HG02678 (cell line): Measurements from ENCODE around the gene TBKBP1.
A peak's percentile ranks its signal among the peaks of the same experiment; 100 is the strongest.

Experiments used
- ATAC-seq: cut with Tn5 transposase; IDR thresholded peaks from one replicate; pipeline ENCODE4 v1.9.1; 2021; ENCODE audit warnings: mild to moderate bottlenecking, moderate library complexity; ENCODE audit not compliant: unreplicated experiment

Gene TBKBP1

GRCh38 chr17:47693731-47694580 lies at the start of gene TBKBP1:
Gene TBKBP1, plus strand, starts transcription at chr17:47694161. Its CDS starts 1,952 bp downstream, at chr17:47696113.
- ATAC-seq: no peak

GRCh38 chr17:47644324-47644723 lies 49.6 kb upstream of the TBKBP1 start:
- no peak for ATAC-seq

- peak; percentile 82 for ATAC-seq
Measured at GRCh38 chr17:47649153-47649971, 44.6 kb upstream of the TBKBP1 start, which contains the start of gene KPNB1. Gene KPNB1, plus strand, starts transcription at chr17:47649919. Its CDS starts 326 bp downstream, at chr17:47650245.

- ATAC-seq: no peak
Measured at GRCh38 chr17:47649972-47650524, 43.9 kb upstream of the TBKBP1 start.

- peak; percentile 51 for ATAC-seq
Measured at GRCh38 chr17:47650525-47651522, 43.1 kb upstream of the TBKBP1 start.

GRCh38 chr17:47651704-47652103 lies 42.3 kb upstream of the TBKBP1 start:
- no peak for ATAC-seq

GRCh38 chr17:47652570-47652969 lies 41.4 kb upstream of the TBKBP1 start:
- ATAC-seq: no peak

- no peak for ATAC-seq
Measured at GRCh38 chr17:47653442-47653841, 40.5 kb upstream of the TBKBP1 start.

GRCh38 chr17:47654991-47655390 lies 39.0 kb upstream of the TBKBP1 start:
- no peak for ATAC-seq

- peak; percentile 65 for ATAC-seq
Measured at GRCh38 chr17:47660064-47660492, 33.9 kb upstream of the TBKBP1 start.

- no peak for ATAC-seq
Measured at GRCh38 chr17:47663912-47664623, 29.9 kb upstream of the TBKBP1 start.

- ATAC-seq: no peak
Measured at GRCh38 chr17:47664624-47664941, 29.4 kb upstream of the TBKBP1 start.

GRCh38 chr17:47665655-47666054 lies 28.3 kb upstream of the TBKBP1 start:
- no peak for ATAC-seq

GRCh38 chr17:47669081-47669480 lies 24.9 kb upstream of the TBKBP1 start:
- ATAC-seq: no peak

- ATAC-seq: no peak
Measured at GRCh38 chr17:47670064-47670463, 23.9 kb upstream of the TBKBP1 start.

GRCh38 chr17:47674499-47674898 lies 19.5 kb upstream of the TBKBP1 start:
- ATAC-seq: no peak

GRCh38 chr17:47675380-47676198 lies 18.4 kb upstream of the TBKBP1 start:
- no peak for ATAC-seq

- no peak for ATAC-seq
Measured at GRCh38 chr17:47676199-47676472, 17.8 kb upstream of the TBKBP1 start.

- ATAC-seq: no peak
Measured at GRCh38 chr17:47676510-47677165, 17.3 kb upstream of the TBKBP1 start.
